Glutamatergic neuron (in vitro differentiated cells): ENCODE measurements around the gene JAK1. TPM values are rescaled to one million over a fixed set of nuclear protein-coding genes. Genes with fewer than 3 reads are reported as not detected.

Experiments used
- DNase-seq: peaks from one replicate; pipeline ENCODE4 v3.0.0; 2022
- H3K27ac Mint-ChIP-seq: one replicate; pipeline ENCODE4 v1.8.0; 2020; ENCODE audit warnings: mild to moderate bottlenecking, mixed read lengths, inconsistent platforms; ENCODE audit not compliant: unreplicated experiment
- H3K27me3 Mint-ChIP-seq: one replicate; pipeline ENCODE4 v1.8.0; 2020; ENCODE audit warnings: mild to moderate bottlenecking, moderate library complexity, mixed read lengths, inconsistent platforms; ENCODE audit not compliant: unreplicated experiment
- H3K36me3 Mint-ChIP-seq: one replicate; pipeline ENCODE4 v1.8.0; 2020; ENCODE audit warnings: mild to moderate bottlenecking, mixed read lengths, inconsistent platforms; ENCODE audit not compliant: unreplicated experiment
- H3K4me1 Mint-ChIP-seq: one replicate; pipeline ENCODE4 v1.8.0; 2020; ENCODE audit warnings: mild to moderate bottlenecking, low read depth, mixed read lengths, inconsistent platforms; ENCODE audit not compliant: unreplicated experiment
- H3K4me3 Mint-ChIP-seq: one replicate; pipeline ENCODE4 v1.8.0; 2020; ENCODE audit warnings: mild to moderate bottlenecking, mixed read lengths, inconsistent platforms; ENCODE audit not compliant: unreplicated experiment
- H3K9me3 Mint-ChIP-seq: one replicate; pipeline ENCODE4 v1.8.0; 2020; ENCODE audit warnings: mild to moderate bottlenecking, moderate library complexity, mixed read lengths, inconsistent platforms; ENCODE audit not compliant: unreplicated experiment
- CTCF ChIP-seq: fragments of 200-600 bp; sonication (generic); IDR thresholded peaks from one replicate; pipeline ENCODE4 v1.5.0; 2021; ENCODE audit not compliant: partially characterized antibody, unreplicated experiment
- total RNA-seq: library from RNA; stranded (reverse); fragmentation: NEBNext Ultra II Directional; extraction: Animal tissue kit (Norgen Biotek cat#: 25700); gene quantifications from one replicate; pipeline ENCODE4 v1.2.1, GENCODE V29; 2021; ENCODE audit not compliant: unreplicated experiment

The JAK1 gene
- total RNA-seq, 1 donor from 2014 or later = 16.9 TPM

- no peaks in the 10 kb centered on the region for H3K27me3 Mint-ChIP-seq
- H3K27ac Mint-ChIP-seq = no peak overlapping the region
- H3K4me3 Mint-ChIP-seq = no peak overlapping the region
- H3K4me1 Mint-ChIP-seq = no peaks in the 10 kb centered on the region
- no peak for DNase-seq
- H3K9me3 Mint-ChIP-seq = no peaks in the 10 kb centered on the region
- H3K36me3 Mint-ChIP-seq = no peaks in the 10 kb centered on the region
- no peak for TF ChIP-seq CTCF
These were observed 99.1 kb downstream of the JAK1 start for GRCh38 chr1:64867266-64867665.

- Mint-ChIP-seq H3K27me3 (no peaks in the 10 kb centered on the region), H3K27ac (no peak overlapping the region), H3K4me1 (no peaks in the 10 kb centered on the region), H3K36me3 (no peaks in the 10 kb centered on the region), H3K9me3 (no peaks in the 10 kb centered on the region), H3K4me3 (no peak overlapping the region)
- no peak for DNase-seq
- no peak for TF ChIP-seq CTCF
These were observed 99.7 kb downstream of the JAK1 start for GRCh38 chr1:64866689-64867088.

- no peak for DNase-seq
- H3K9me3 Mint-ChIP-seq = no peaks in the 10 kb centered on the region
- H3K4me1 Mint-ChIP-seq = no peaks in the 10 kb centered on the region
- TF ChIP-seq CTCF = no peak
- H3K27me3 Mint-ChIP-seq = no peaks in the 10 kb centered on the region
- H3K36me3 Mint-ChIP-seq = no peaks in the 10 kb centered on the region
- H3K4me3 Mint-ChIP-seq = no peak overlapping the region
- no peak overlapping the region for H3K27ac Mint-ChIP-seq
These were observed 101.1 kb downstream of the JAK1 start for GRCh38 chr1:64865105-64865757.

GRCh38 chr1:64864018-64864940, 102.1 kb downstream of the JAK1 start:
- Mint-ChIP-seq H3K36me3 (no peaks in the 10 kb centered on the region), H3K4me3 (no peak overlapping the region), H3K9me3 (no peaks in the 10 kb centered on the region), H3K27ac (no peak overlapping the region), H3K27me3 (no peaks in the 10 kb centered on the region), H3K4me1 (no peaks in the 10 kb centered on the region)
- TF ChIP-seq CTCF = no peak
- no peak for DNase-seq

GRCh38 chr1:64861611-64862010, 104.7 kb downstream of the JAK1 start:
- H3K27me3 Mint-ChIP-seq = peaks cover 2% of the 10 kb centered on the region

More at GRCh38 chr1:64861611-64862010, 104.7 kb downstream of the JAK1 start:
- Mint-ChIP-seq H3K36me3 (no peaks in the 10 kb centered on the region), H3K9me3 (no peaks in the 10 kb centered on the region), H3K27ac (no peak overlapping the region), H3K4me1 (peaks cover 1% of the 10 kb centered on the region), H3K4me3 (no peak overlapping the region)
- no peak for DNase-seq
- TF ChIP-seq CTCF = no peak
